CD4-positive, alpha-beta T cell (primary cell): ENCODE results near the gene DHX9. TPM values are rescaled to one million over a fixed set of nuclear protein-coding genes. Genes with fewer than 3 reads are reported as not detected.

Experiments used
- ATAC-seq: fragments of 200-7000 bp; cut with Tn5 transposase; one replicate; pipeline ENCODE4 v1.10.0; 2022; ENCODE audit warnings: mild to moderate bottlenecking; ENCODE audit not compliant: poor library complexity
- CTCF ChIA-PET: fragments of 350-600 bp; sonication (Branson Sonifier 250); formaldehyde crosslinking; loops from one replicate; lab custom pipeline; 2021; ENCODE audit warnings: antibody characterized with exemption, inconsistent platforms; lab: Charles Lee
- POLR2A ChIA-PET: fragments of 350-600 bp; sonication (Branson Sonifier 250); formaldehyde crosslinking; loops from one replicate; lab custom pipeline; 2021; ENCODE audit warnings: antibody characterized with exemption, inconsistent platforms; lab: Charles Lee
- DNase-seq, 14 experiments: peaks; one replicate each; pipeline ENCODE4 v3.0.0-alpha.2; 2013 to 2020; ENCODE audit warnings: mixed read lengths in 2 of 14
- H3K27ac ChIP-seq, 2 donors: one replicate each; pipeline versions ENCODE4 v1.5.1 to v1.7.0; 2013; ENCODE audit warnings: low read length in 2 of 2, low read depth in 1 of 2, mild to moderate bottlenecking in 1 of 2
- H3K27me3 ChIP-seq, 2 experiments: 1 replicate in 1 of 2; 2 replicates in 1 of 2; pipeline versions ENCODE4 v1.6.1 to v1.7.0; 2013; ENCODE audit warnings: low read length in 2 of 2, control low read depth in 1 of 2, mild to moderate bottlenecking in 1 of 2, moderate library complexity in 1 of 2; ENCODE audit not compliant: insufficient read depth in 2 of 2, control insufficient read depth in 1 of 2
- H3K36me3 ChIP-seq: one replicate; pipeline ENCODE4 v1.6.1; 2013; ENCODE audit warnings: low read length, control low read depth; ENCODE audit not compliant: insufficient read depth
- H3K4me1 ChIP-seq: one replicate; pipeline ENCODE4 v1.6.1; 2013; ENCODE audit warnings: low read length, control low read depth; ENCODE audit not compliant: insufficient read depth
- H3K4me3 ChIP-seq: one replicate; pipeline ENCODE4 v1.5.1; 2013; ENCODE audit warnings: mild to moderate bottlenecking, low read length, moderate library complexity
- H3K9me3 ChIP-seq, 2 experiments: 1 replicate in 1 of 2; 2 replicates in 1 of 2; pipeline versions ENCODE4 v1.6.1 to v1.7.0; 2013; ENCODE audit warnings: low read length in 2 of 2, mild to moderate bottlenecking in 2 of 2, control low read depth in 1 of 2, moderate library complexity in 1 of 2; ENCODE audit not compliant: control insufficient read depth in 1 of 2, insufficient read depth in 1 of 2
- H3K27ac Mint-ChIP-seq: one replicate; pipeline ENCODE4 v1.8.0; 2020; ENCODE audit warnings: mixed read lengths
- H3K27me3 Mint-ChIP-seq: one replicate; pipeline ENCODE4 v1.8.0; 2021; ENCODE audit warnings: mixed read lengths
- H3K36me3 Mint-ChIP-seq: one replicate; pipeline ENCODE4 v1.8.0; 2021; ENCODE audit warnings: low read depth, mixed read lengths
- H3K4me1 Mint-ChIP-seq: one replicate; pipeline ENCODE4 v1.8.0; 2021; ENCODE audit warnings: low read depth, mixed read lengths
- H3K4me3 Mint-ChIP-seq: one replicate; pipeline ENCODE4 v1.8.0; 2020; ENCODE audit warnings: mild to moderate bottlenecking, mixed read lengths
- H3K9me3 Mint-ChIP-seq: one replicate; pipeline ENCODE4 v1.8.0; 2020; ENCODE audit warnings: mixed read lengths
- CTCF ChIP-seq: fragments of 200-600 bp; IDR thresholded peaks from one replicate; pipeline ENCODE4 v1.8.0; 2022; ENCODE audit warnings: antibody characterized with exemption, mild to moderate bottlenecking
- intact Hi-C, 2 experiments: fragments of 100-400 bp; cut with DNase I in 1 of 2; cut with micrococcal nuclease in 1 of 2; formaldehyde crosslinking; loops; one replicate each; pipeline versions ENCODE4 v1.15.1 to v1.9.0; 2023 to 2025; cut with DNase I, micrococcal nuclease
- total RNA-seq, 174 experiments: library from RNA in 2 of 174; stranded (reverse) in 2 of 174; gene quantifications; one replicate each; pipeline ENCODE4 v1.2.3 and lab custom pipeline; 2021 to 2026

DHX9 gene
- total RNA-seq, 2 experiments from 2014 or later, result 338 to 353 TPM

DNA sequence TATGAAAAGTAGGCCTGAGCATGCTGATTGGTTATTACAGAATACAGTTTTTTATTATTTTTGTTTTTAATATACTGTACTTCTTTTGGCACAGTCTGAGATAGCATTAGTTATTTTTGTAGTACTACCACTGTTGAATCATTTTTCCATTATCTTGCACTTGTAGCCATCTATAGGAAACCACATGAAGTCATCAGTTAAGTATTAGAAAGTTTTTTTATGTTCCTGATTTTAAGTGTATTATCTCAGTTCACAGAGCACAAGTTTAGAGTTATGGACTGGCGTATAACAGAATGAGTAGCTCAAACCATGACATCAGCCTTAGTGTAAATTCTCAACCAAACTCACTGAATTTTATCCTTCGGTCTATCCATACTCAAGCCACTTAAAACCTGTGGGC is 22.8 kb downstream of the DHX9 start:
- intact Hi-C loops, result loop anchor here in 1 of 2 experiments (10.0 kb wide), 1 partner anchor 1843 kb away; no protein-coding TSS in a partner anchor
- ChIA-PET POLR2A (no interaction called here), CTCF (no interaction called here)
- no peak overlapping the region for H3K27ac Mint-ChIP-seq
- no peaks in the 10 kb centered on the region for H3K9me3 Mint-ChIP-seq
- H3K27me3 Mint-ChIP-seq, result no peaks in the 10 kb centered on the region
- no peak overlapping the region for H3K4me3 Mint-ChIP-seq
- peaks cover 98% of the 10 kb centered on the region for H3K36me3 Mint-ChIP-seq
- ATAC-seq (peak; percentile 24), DNase-seq (no peak)
- Histone ChIP-seq H3K4me3 (no peak overlapping the region), H3K27me3 (no peaks in the 10 kb centered on the region), H3K4me1 (no peaks in the 10 kb centered on the region), H3K9me3 (no peaks in the 10 kb centered on the region), H3K27ac (no peak overlapping the region), H3K36me3 (peaks cover 100% of the 10 kb centered on the region)
- peaks cover 18% of the 10 kb centered on the region for H3K4me1 Mint-ChIP-seq
- TF ChIP-seq CTCF, result no peak

DNA sequence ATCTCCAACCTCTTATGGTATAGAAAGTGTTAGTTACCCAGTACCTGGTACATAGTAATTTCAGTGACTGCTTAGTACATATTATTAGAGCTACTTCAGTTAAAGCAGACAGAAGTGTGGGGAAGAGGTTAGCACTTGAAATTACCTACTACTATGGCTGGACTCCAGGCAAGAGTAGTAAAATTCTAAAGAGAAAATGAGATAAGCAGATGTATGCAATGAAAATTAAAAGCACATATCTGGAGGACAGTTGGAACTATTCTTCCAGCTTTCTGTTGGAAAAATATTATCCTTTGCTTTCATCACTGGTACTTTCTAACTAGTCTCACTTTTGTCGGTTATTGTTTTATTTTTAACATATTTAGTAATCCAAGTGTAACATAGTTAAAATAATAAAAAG is 23.7 kb downstream of the DHX9 start:
- no peak overlapping the region for H3K27ac ChIP-seq
- Mint-ChIP-seq H3K27me3 (no peaks in the 10 kb centered on the region), H3K4me1 (peaks cover 14% of the 10 kb centered on the region), H3K36me3 (peaks cover 98% of the 10 kb centered on the region), H3K4me3 (no peak overlapping the region), H3K27ac (no peak overlapping the region), H3K9me3 (no peaks in the 10 kb centered on the region)
- ATAC-seq (no peak), DNase-seq (no peak)
- H3K36me3 ChIP-seq, result peaks cover 100% of the 10 kb centered on the region
- POLR2A ChIA-PET, result no interaction called here
- no peak for TF ChIP-seq CTCF
- no peaks in the 10 kb centered on the region for H3K9me3 ChIP-seq
- intact Hi-C loops, result loop anchor here in 1 of 2 experiments (10.0 kb wide), 1 partner anchor 1842 kb away; no protein-coding TSS in a partner anchor
- H3K4me3 ChIP-seq, result no peak overlapping the region
- H3K4me1 ChIP-seq, result no peaks in the 10 kb centered on the region
- H3K27me3 ChIP-seq, result no peaks in the 10 kb centered on the region
- CTCF ChIA-PET, result no interaction called here

DNA sequence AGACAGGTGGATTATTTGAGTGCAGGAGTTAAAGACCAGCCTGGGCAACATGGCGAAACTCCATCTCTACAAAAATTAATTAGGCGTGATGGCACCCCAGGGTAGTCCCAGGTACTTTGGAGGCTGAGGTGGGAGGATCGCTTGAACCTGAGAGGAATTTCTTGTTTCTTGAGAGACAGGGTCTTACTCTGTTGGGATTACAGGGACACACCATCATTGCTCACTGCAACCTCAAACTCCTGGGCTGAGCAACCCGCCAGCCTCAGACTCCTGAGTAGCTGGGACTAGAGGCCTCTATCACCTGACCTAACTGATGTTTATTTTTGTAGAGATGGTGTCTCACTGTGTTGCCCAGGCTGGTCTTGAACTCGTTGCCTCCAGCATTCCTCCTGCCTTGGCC is 24.8 kb downstream of the DHX9 start:
- Histone ChIP-seq H3K4me3 (no peak overlapping the region), H3K36me3 (peaks cover 100% of the 10 kb centered on the region), H3K9me3 (no peaks in the 10 kb centered on the region), H3K27ac (no peak overlapping the region), H3K27me3 (no peaks in the 10 kb centered on the region), H3K4me1 (no peaks in the 10 kb centered on the region)
- Mint-ChIP-seq H3K27ac (no peak overlapping the region), H3K9me3 (no peaks in the 10 kb centered on the region), H3K36me3 (peaks cover 97% of the 10 kb centered on the region), H3K4me1 (peaks cover 5% of the 10 kb centered on the region), H3K27me3 (no peaks in the 10 kb centered on the region), H3K4me3 (no peak overlapping the region)
- no peak for TF ChIP-seq CTCF
- ATAC-seq, result no peak
- CTCF ChIA-PET, result no interaction called here
- DNase-seq, result no peak
- intact Hi-C loops, result loop anchor here in 1 of 2 experiments (10.0 kb wide), 1 partner anchor 1841 kb away; no protein-coding TSS in a partner anchor
- POLR2A ChIA-PET, result no interaction called here
